ENCODE measurements around the gene DNTT. TPM values are rescaled to one million over a fixed set of nuclear protein-coding genes. Genes with fewer than 3 reads are reported as not detected.
A peak's percentile ranks its signal among the peaks of the same experiment; 100 is the strongest.

DNTT gene
- total RNA-seq, 4 donors from 2014 or later, result not detected

- H3K36me3 ChIP-seq, result no peaks in the 10 kb centered on the region
- DNase-seq (ENCODE audit: extremely low spot score), result no peak
- 86% methylated on average over 4 of the region's 4 CpGs for WGBS
- H3K27me3 ChIP-seq, result no peaks in the 10 kb centered on the region
- H3K4me1 ChIP-seq, result no peaks in the 10 kb centered on the region
- no peak overlapping the region for H3K27ac ChIP-seq (replicated peaks in 1 of 4)
- H3K4me3 ChIP-seq, result no peak overlapping the region
- intact Hi-C loops (cut with DNase I), result no loop called here
- H3K9me3 ChIP-seq, result no peaks in the 10 kb centered on the region
- no peak for TF ChIP-seq POLR2AphosphoS5 (IDR thresholded peaks at IDR 0.05)
- no peak for TF ChIP-seq EP300 (IDR thresholded peaks at IDR 0.05)
- no peak for TF ChIP-seq CTCF (IDR thresholded peaks at IDR 0.05)
- no peak for TF ChIP-seq POLR2A (IDR thresholded peaks at IDR 0.05; ENCODE audit: low read depth)
Measured at GRCh38 chr10:96263669-96264068, 40.6 kb upstream of the DNTT start.

GRCh38 chr10:96264938-96265337, 39.3 kb upstream of the DNTT start:
- no peak for TF ChIP-seq CTCF (IDR thresholded peaks at IDR 0.05)
- no peak for TF ChIP-seq POLR2A (IDR thresholded peaks at IDR 0.05; ENCODE audit: low read depth)
- TF ChIP-seq POLR2AphosphoS5 (IDR thresholded peaks at IDR 0.05), result no peak
- no peak for TF ChIP-seq EP300 (IDR thresholded peaks at IDR 0.05)
- no peaks in the 10 kb centered on the region for H3K4me1 ChIP-seq
- no peaks in the 10 kb centered on the region for H3K9me3 ChIP-seq
- H3K27me3 ChIP-seq, result no peaks in the 10 kb centered on the region
- no peak overlapping the region for H3K27ac ChIP-seq (replicated peaks in 1 of 4)
- peak; percentile 29 for DNase-seq (ENCODE audit: extremely low spot score)
- no peak overlapping the region for H3K4me3 ChIP-seq
- intact Hi-C loops (cut with DNase I), result no loop called here
- H3K36me3 ChIP-seq, result no peaks in the 10 kb centered on the region
- 86% methylated on average over 4 of the region's 4 CpGs for whole genome bisulfite sequencing

GRCh38 chr10:96266118-96266770, 38.0 kb upstream of the DNTT start:
- Histone ChIP-seq H3K27me3 (no peaks in the 10 kb centered on the region), H3K9me3 (no peaks in the 10 kb centered on the region), H3K4me1 (peaks cover 0 to 8% (median 6%) of the 10 kb centered on the region in 4 donors), H3K36me3 (no peaks in the 10 kb centered on the region), H3K4me3 (no peak overlapping the region), H3K27ac (replicated peaks in 1 of 4) (no peak overlapping the region)
- intact Hi-C loops (cut with DNase I), result no loop called here
- WGBS, result 78% methylated on average over 6 of the region's 6 CpGs
- DNase-seq (ENCODE audit: extremely low spot score), result peak; percentile 74
- no peak for TF ChIP-seq POLR2A (IDR thresholded peaks at IDR 0.05; ENCODE audit: low read depth)
- TF ChIP-seq CTCF (IDR thresholded peaks at IDR 0.05), result no peak
- no peak for TF ChIP-seq EP300 (IDR thresholded peaks at IDR 0.05)
- TF ChIP-seq POLR2AphosphoS5 (IDR thresholded peaks at IDR 0.05), result no peak

- Histone ChIP-seq H3K4me1 (peaks cover 0 to 18% (median 16%) of the 10 kb centered on the region in 4 donors), H3K36me3 (no peaks in the 10 kb centered on the region), H3K9me3 (no peaks in the 10 kb centered on the region), H3K27me3 (no peaks in the 10 kb centered on the region), H3K27ac (replicated peaks in 1 of 4) (no peak overlapping the region), H3K4me3 (no peak overlapping the region)
- peak; percentile 47 for DNase-seq (ENCODE audit: extremely low spot score)
- WGBS, result 71% methylated on average over 4 of the region's 4 CpGs
- intact Hi-C loops (cut with DNase I), result no loop called here
- TF ChIP-seq EP300 (IDR thresholded peaks at IDR 0.05) (no peak), CTCF (IDR thresholded peaks at IDR 0.05) (no peak), POLR2A (IDR thresholded peaks at IDR 0.05; ENCODE audit: low read depth) (no peak), POLR2AphosphoS5 (IDR thresholded peaks at IDR 0.05) (no peak)
Measured at GRCh38 chr10:96267234-96267705, 37.0 kb upstream of the DNTT start.

All from esophagus muscularis mucosa (tissue), 4 donors.